Fibroblast of lung (primary cell): ENCODE measurements around the gene FAXC. TPM values are rescaled to one million over a fixed set of nuclear protein-coding genes. Genes with fewer than 3 reads are reported as not detected.

ENCODE experiments used
- DNase-seq, 2 donors: peaks; one replicate each; pipeline versions ENCODE4 v3.0.0 to v3.0.0-alpha.2; 2010; ENCODE audit warnings: low read depth in 2 of 2
- H2AFZ ChIP-seq: 2 replicates; pipeline ENCODE4 v1.5.1; 2012; ENCODE audit warnings: low read length, control low read depth, inconsistent platforms
- H3K27ac ChIP-seq: 2 replicates; pipeline ENCODE4 v1.5.1; 2011; ENCODE audit warnings: low read length, control low read depth; ENCODE audit not compliant: insufficient read depth
- H3K27me3 ChIP-seq: 2 replicates; pipeline ENCODE4 v1.5.1; 2011; ENCODE audit warnings: mild to moderate bottlenecking, low read length; ENCODE audit not compliant: control insufficient read depth, insufficient read depth
- H3K36me3 ChIP-seq: 2 replicates; pipeline ENCODE4 v1.5.1; 2011; ENCODE audit warnings: low read length; ENCODE audit not compliant: control insufficient read depth, insufficient read depth
- H3K4me1 ChIP-seq: 2 replicates; pipeline ENCODE4 v1.5.1; 2011; ENCODE audit warnings: low read length; ENCODE audit not compliant: control insufficient read depth, insufficient read depth; ENCODE audit errors: extremely low read depth
- H3K4me2 ChIP-seq: 2 replicates; pipeline ENCODE4 v1.5.1; 2011; ENCODE audit warnings: low read length, control low read depth; ENCODE audit not compliant: insufficient read depth; ENCODE audit errors: extremely low read depth
- H3K4me3 ChIP-seq, 4 experiments: fragments of 200-600 bp in 1 of 4; sonication (generic) in 1 of 4; replicated peaks in 1 of 4; 2 replicates each; pipeline ENCODE4 v1.5.1; 2011 to 2016; ENCODE audit warnings: low read length in 4 of 4, low read depth in 3 of 4, mild to moderate bottlenecking in 3 of 4, control low read depth in 2 of 4, inconsistent platforms in 1 of 4, mixed read lengths in 1 of 4; ENCODE audit not compliant: insufficient read depth in 1 of 4; ENCODE audit errors: control extremely low read depth in 1 of 4
- H3K79me2 ChIP-seq: 2 replicates; pipeline ENCODE4 v1.5.1; 2012; ENCODE audit warnings: mild to moderate bottlenecking, low read length, inconsistent platforms; ENCODE audit not compliant: control insufficient read depth, insufficient read depth
- H3K9ac ChIP-seq: 2 replicates; pipeline ENCODE4 v1.5.1; 2011; ENCODE audit warnings: mild to moderate bottlenecking, low read length, control low read depth; ENCODE audit not compliant: insufficient read depth
- H3K9me3 ChIP-seq: 2 replicates; pipeline ENCODE4 v1.5.1; 2012; ENCODE audit warnings: low read depth, low read length; ENCODE audit not compliant: control insufficient read depth, insufficient read depth
- H4K20me1 ChIP-seq: 2 replicates; pipeline ENCODE4 v1.5.1; 2011; ENCODE audit warnings: low read length; ENCODE audit not compliant: control insufficient read depth, insufficient read depth; ENCODE audit errors: extremely low read depth
- CTCF ChIP-seq, 2 donors: IDR thresholded peaks in 1 of 2; conservative IDR thresholded peaks in 1 of 2; 1 replicate in 1 of 2; 2 replicates in 1 of 2; pipeline ENCODE4 v1.5.1; 2011 to 2012; ENCODE audit warnings: low read length in 2 of 2, control low read depth in 1 of 2, inconsistent platforms in 1 of 2, low read depth in 1 of 2, mild to moderate bottlenecking in 1 of 2
- EZH2 ChIP-seq: IDR thresholded peaks from 2 replicates; pipeline ENCODE4 v1.5.1; 2012; ENCODE audit warnings: low read length, control low read depth, mild to moderate bottlenecking; ENCODE audit errors: missing control alignments
- polyA plus RNA-seq, 2 donors: library from polyadenylated mRNA; depleted of rRNA in 1 of 2; stranded (reverse) in 1 of 2; unstranded in 1 of 2; fragments of >200 nt; gene quantifications; 2 replicates each; pipeline ENCODE4 v1.2.1, GENCODE V29; 2011 to 2012; ENCODE audit warnings: missing spikeins in 1 of 2
- total RNA-seq: library from RNA; depleted of rRNA; stranded (reverse); fragments of >200 nt; gene quantifications from 2 replicates; pipeline ENCODE4 v1.2.1, GENCODE V29; 2014

Gene FAXC
- total and polyA plus RNA-seq, 2 donors (not counting 1 experiment from before 2014, with no cell fraction given), result 0.17 to 2.7 TPM

DNA sequence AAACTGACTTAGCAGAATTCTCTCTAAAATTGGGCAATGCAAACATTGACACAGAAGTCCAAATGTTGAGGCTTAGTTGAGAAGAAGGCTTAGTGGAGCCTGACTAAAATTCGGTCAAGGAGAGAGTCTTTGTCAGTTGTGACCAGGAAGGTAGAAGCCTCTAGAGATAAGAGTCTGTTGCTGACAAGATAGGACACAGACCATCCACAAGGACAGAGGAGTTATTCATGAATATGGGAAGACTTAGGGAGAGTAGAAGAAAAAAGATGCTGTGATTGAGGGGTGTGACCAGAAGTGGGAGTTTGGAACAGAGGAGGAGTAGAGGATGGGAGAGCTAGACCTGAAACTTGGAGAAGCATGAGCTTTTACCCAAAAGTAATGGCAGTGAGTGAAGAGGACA is 7.2 kb upstream of the FAXC start:
- no peak for DNase-seq
- H3K4me2 ChIP-seq, result no peak overlapping the region
- H3K27ac ChIP-seq, result no peak overlapping the region
- no peaks in the 10 kb centered on the region for H3K79me2 ChIP-seq
- H3K4me3 ChIP-seq, result no peak overlapping the region
- H4K20me1 ChIP-seq, result no peaks in the 10 kb centered on the region
- peaks cover 6% of the 10 kb centered on the region for H3K27me3 ChIP-seq
- H3K4me1 ChIP-seq, result no peaks in the 10 kb centered on the region
- TF ChIP-seq EZH2, result no peak
- TF ChIP-seq CTCF (conservative IDR thresholded peaks at IDR 0.05 in 1 of 2, IDR thresholded peaks at IDR 0.05 in 1 of 2; ENCODE audit: low read depth in 1 of 2, low read length in 2 of 2), result no peak
- no peaks in the 10 kb centered on the region for H3K9me3 ChIP-seq
- no peaks in the 10 kb centered on the region for H3K36me3 ChIP-seq
- no peak overlapping the region for H3K9ac ChIP-seq
- no peak overlapping the region for H2AFZ ChIP-seq

DNA sequence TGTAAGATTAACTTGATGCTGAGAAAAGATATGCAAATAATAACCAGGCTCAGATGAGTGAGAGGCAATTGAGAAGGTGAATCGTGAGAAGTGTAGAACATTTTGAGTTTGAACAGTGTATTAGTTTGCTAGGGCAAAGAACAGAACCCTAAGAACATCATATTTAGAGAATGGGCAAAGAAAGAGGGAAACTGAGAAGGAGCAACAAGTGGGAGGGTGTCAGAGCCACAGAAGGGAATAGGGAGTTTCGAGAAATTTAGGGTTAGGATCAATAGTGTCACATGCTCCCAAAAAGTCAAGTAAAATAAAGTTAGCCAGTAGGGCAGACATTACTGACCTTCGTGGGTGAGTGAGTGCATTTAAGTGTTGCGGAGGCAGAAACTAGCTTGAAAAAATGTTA is 5.5 kb upstream of the FAXC start:
- H3K4me1 ChIP-seq, result no peaks in the 10 kb centered on the region
- no peaks in the 10 kb centered on the region for H3K36me3 ChIP-seq
- no peaks in the 10 kb centered on the region for H3K79me2 ChIP-seq
- no peak overlapping the region for H3K27ac ChIP-seq
- H3K4me3 ChIP-seq, result no peak overlapping the region
- TF ChIP-seq CTCF (conservative IDR thresholded peaks at IDR 0.05 in 1 of 2, IDR thresholded peaks at IDR 0.05 in 1 of 2; ENCODE audit: low read depth in 1 of 2, low read length in 2 of 2) (no peak), EZH2 (no peak)
- no peak for DNase-seq
- H2AFZ ChIP-seq, result no peak overlapping the region
- H4K20me1 ChIP-seq, result no peaks in the 10 kb centered on the region
- H3K9ac ChIP-seq, result no peak overlapping the region
- no peak overlapping the region for H3K4me2 ChIP-seq
- peaks cover 6% of the 10 kb centered on the region for H3K27me3 ChIP-seq
- no peaks in the 10 kb centered on the region for H3K9me3 ChIP-seq

- no peak for DNase-seq
- H3K4me3 ChIP-seq, result no peak overlapping the region
- no peaks in the 10 kb centered on the region for H4K20me1 ChIP-seq
- no peaks in the 10 kb centered on the region for H3K79me2 ChIP-seq
- no peak overlapping the region for H3K9ac ChIP-seq
- no peak overlapping the region for H3K4me2 ChIP-seq
- no peaks in the 10 kb centered on the region for H3K9me3 ChIP-seq
- no peak for TF ChIP-seq EZH2
- no peak for TF ChIP-seq CTCF (conservative IDR thresholded peaks at IDR 0.05 in 1 of 2, IDR thresholded peaks at IDR 0.05 in 1 of 2; ENCODE audit: low read depth in 1 of 2, low read length in 2 of 2)
- no peak overlapping the region for H3K27ac ChIP-seq
- H3K36me3 ChIP-seq, result no peaks in the 10 kb centered on the region
- peaks cover 6% of the 10 kb centered on the region for H3K27me3 ChIP-seq
- no peaks in the 10 kb centered on the region for H3K4me1 ChIP-seq
- no peak overlapping the region for H2AFZ ChIP-seq
Measured at GRCh38 chr6:99353126-99353525, 3.7 kb upstream of the FAXC start.
